WTC11 (cell line): ENCODE results near the gene BRD4. TPM values are rescaled to one million over a fixed set of nuclear protein-coding genes. Genes with fewer than 3 reads are reported as not detected.

Experiments
- ATAC-seq: fragments of 200-7000 bp; cut with Tn5 transposase; 2 replicates; pipeline ENCODE4 v1.10.0; 2021; ENCODE audit warnings: mild to moderate bottlenecking, moderate library complexity
- CTCF ChIA-PET: fragments of 300-600 bp; sonication (Branson Sonifier 250); formaldehyde crosslinking; loops from one replicate; lab custom pipeline; 2021; ENCODE audit warnings: antibody characterized with exemption; lab: Charles Lee
- POLR2A ChIA-PET: fragments of 350-600 bp; sonication (Branson Sonifier 250); formaldehyde crosslinking; loops from one replicate; lab custom pipeline; 2021; ENCODE audit warnings: antibody characterized with exemption; lab: Charles Lee
- DNase-seq: peaks from one replicate; pipeline ENCODE4 v3.0.0; 2021; ENCODE audit warnings: low spot score
- H3K27ac Mint-ChIP-seq: 2 replicates; pipeline ENCODE4 v1.8.0; 2021; ENCODE audit warnings: mixed read lengths
- H3K27me3 Mint-ChIP-seq: 2 replicates; pipeline ENCODE4 v1.8.0; 2021; ENCODE audit warnings: low read depth, mild to moderate bottlenecking, moderate library complexity, mixed read lengths
- H3K36me3 Mint-ChIP-seq: 2 replicates; pipeline ENCODE4 v1.8.0; 2021; ENCODE audit warnings: mixed read lengths
- H3K4me1 Mint-ChIP-seq: 2 replicates; pipeline ENCODE4 v1.8.0; 2022; ENCODE audit warnings: mixed read lengths
- H3K4me3 Mint-ChIP-seq: 2 replicates; pipeline ENCODE4 v1.8.0; 2021; ENCODE audit warnings: mild to moderate bottlenecking, moderate library complexity, mixed read lengths
- H3K9me3 Mint-ChIP-seq: 2 replicates; pipeline ENCODE4 v1.8.0; 2021; ENCODE audit warnings: mixed read lengths
- ATF1 ChIP-seq: sonication (generic); formaldehyde crosslinking; IDR thresholded peaks from 2 replicates; pipeline ENCODE4 v1.8.1; 2023; ENCODE audit warnings: mild to moderate bottlenecking, moderate library complexity, missing genetic modification reagents
- CREM ChIP-seq: sonication (generic); formaldehyde crosslinking; IDR thresholded peaks from 2 replicates; pipeline ENCODE4 v1.8.1; 2022; ENCODE audit warnings: mild to moderate bottlenecking, missing genetic modification reagents, moderate library complexity
- GTF2I ChIP-seq: fragments of 250-450 bp; sonication (Bioruptor Pico); conservative IDR thresholded peaks from 2 replicates; pipeline ENCODE4 v1.4.0; 2021; ENCODE audit warnings: mild to moderate bottlenecking
- IRF2 ChIP-seq: sonication (generic); formaldehyde crosslinking; IDR thresholded peaks from 2 replicates; pipeline ENCODE4 v1.8.0; 2022; ENCODE audit warnings: low read depth, missing genetic modification reagents, borderline replicate concordance
- KAT7 ChIP-seq: sonication (generic); formaldehyde crosslinking; IDR thresholded peaks from 2 replicates; pipeline ENCODE4 v1.8.1; 2023; ENCODE audit warnings: missing genetic modification reagents, mild to moderate bottlenecking, borderline replicate concordance
- NFYB ChIP-seq: sonication (generic); formaldehyde crosslinking; conservative IDR thresholded peaks from 2 replicates; pipeline ENCODE4 v1.8.0; 2022; ENCODE audit warnings: low read depth, missing genetic modification reagents
- NR2C2 ChIP-seq: sonication (generic); formaldehyde crosslinking; IDR thresholded peaks from 2 replicates; pipeline ENCODE4 v1.8.0; 2022; ENCODE audit warnings: mild to moderate bottlenecking, missing genetic modification reagents
- RORB ChIP-seq: fragments of 250-450 bp; sonication (Bioruptor Pico); IDR thresholded peaks from 2 replicates; pipeline ENCODE4 v1.9.0; 2021; ENCODE audit warnings: mild to moderate bottlenecking
- SP1 ChIP-seq: sonication (generic); formaldehyde crosslinking; conservative IDR thresholded peaks from 2 replicates; pipeline ENCODE4 v1.8.1; 2022; ENCODE audit warnings: missing genetic modification reagents
- ZNF121 ChIP-seq: sonication (generic); formaldehyde crosslinking; IDR thresholded peaks from 2 replicates; pipeline ENCODE4 v1.8.0; 2023; ENCODE audit warnings: missing genetic modification reagents
- ZNF396 ChIP-seq: fragments of 250-450 bp; sonication (Bioruptor Pico); IDR thresholded peaks from 2 replicates; pipeline ENCODE4 v1.8.0; 2021; ENCODE audit warnings: mild to moderate bottlenecking, moderate library complexity, borderline replicate concordance
- ZNF423 ChIP-seq: fragments of 250-450 bp; sonication (Bioruptor Pico); IDR thresholded peaks from 2 replicates; pipeline ENCODE4 v2.1.2; 2022; ENCODE audit warnings: mild to moderate bottlenecking, moderate library complexity
- total RNA-seq: library from RNA; stranded (reverse); gene quantifications from 3 replicates; pipeline ENCODE4 v1.2.3, GENCODE V29; 2021
- TF ChIP-seq, protein P1 (sequence below): sonication (generic); formaldehyde crosslinking; IDR thresholded peaks from 2 replicates; pipeline ENCODE4 v1.8.0; 2023; ENCODE audit warnings: mild to moderate bottlenecking, missing genetic modification reagents
- TF ChIP-seq, protein P2 (sequence below): sonication (generic); formaldehyde crosslinking; IDR thresholded peaks from 2 replicates; pipeline ENCODE4 v1.8.0; 2022; ENCODE audit warnings: mild to moderate bottlenecking, missing genetic modification reagents
- TF ChIP-seq, protein P3 (sequence below): sonication (generic); formaldehyde crosslinking; IDR thresholded peaks from 2 replicates; pipeline ENCODE4 v1.8.1; 2022; ENCODE audit warnings: low read depth, missing genetic modification reagents, borderline replicate concordance
- TF ChIP-seq, protein P4 (sequence below): fragments of 250-450 bp; sonication (Bioruptor Pico); conservative IDR thresholded peaks from 2 replicates; pipeline ENCODE4 v1.9.0; 2021; ENCODE audit warnings: mild to moderate bottlenecking
- TF ChIP-seq, protein P5 (sequence below): fragments of 200-600 bp; IDR thresholded peaks from 2 replicates; pipeline ENCODE4 v1.8.0; 2022; ENCODE audit warnings: antibody characterized with exemption
- TF ChIP-seq, protein P6 (sequence below): sonication (generic); formaldehyde crosslinking; IDR thresholded peaks from 2 replicates; pipeline ENCODE4 v1.8.0; 2023; ENCODE audit warnings: missing genetic modification reagents
- TF ChIP-seq, protein P7 (sequence below): sonication (generic); formaldehyde crosslinking; IDR thresholded peaks from 2 replicates; pipeline ENCODE4 v1.8.1; 2022; ENCODE audit warnings: mild to moderate bottlenecking, missing genetic modification reagents, moderate library complexity, borderline replicate concordance
- TF ChIP-seq, protein P8 (sequence below): sonication (generic); formaldehyde crosslinking; IDR thresholded peaks from 2 replicates; pipeline ENCODE4 v1.8.1; 2023; ENCODE audit warnings: mild to moderate bottlenecking, missing genetic modification reagents

BRD4 gene
- total RNA-seq, 1 experiment from 2014 or later = 128 TPM

DNA sequence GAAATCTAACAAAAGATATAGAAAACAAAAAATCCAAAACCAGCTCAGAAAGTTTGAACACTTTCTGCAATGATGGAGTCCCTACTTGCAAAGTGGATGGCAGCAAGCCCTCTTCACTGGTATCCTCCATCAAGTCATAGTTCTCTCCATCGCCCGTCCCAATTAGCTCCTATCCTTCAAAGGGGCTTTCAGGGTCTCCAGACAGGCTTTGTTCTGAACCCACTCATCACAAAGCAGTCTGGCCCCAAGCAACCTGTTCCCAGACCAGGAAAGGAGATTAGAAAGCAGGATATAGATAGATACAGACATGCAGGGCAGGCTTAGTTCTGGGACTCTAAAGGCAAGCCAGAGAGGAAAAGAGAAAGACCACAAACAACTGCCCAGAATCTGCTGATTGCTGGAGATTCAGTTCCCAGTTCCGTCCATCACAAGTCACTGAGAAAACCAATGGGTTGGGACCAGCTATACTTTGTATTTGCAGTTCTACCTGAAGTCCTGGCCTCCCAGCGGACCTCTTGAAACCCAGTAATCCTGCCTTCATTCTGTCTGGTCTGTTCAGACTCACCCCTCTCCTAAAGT lies 52.9 kb downstream of the BRD4 start:
- DNase-seq (no peak), ATAC-seq (no peak)
- Mint-ChIP-seq H3K27me3 (no peaks in the 10 kb centered on the region), H3K27ac (peak overlapping the region; percentile 93), H3K9me3 (no peaks in the 10 kb centered on the region), H3K4me1 (peaks cover 67% of the 10 kb centered on the region), H3K4me3 (no peak overlapping the region), H3K36me3 (no peaks in the 10 kb centered on the region)
- ChIA-PET CTCF (interaction anchor here (1.0 to 2.1 kb wide), 2 partner anchors 27 to 46 kb away, joined by 3 to 10 read pairs; no protein-coding TSS in a partner anchor), POLR2A (interaction anchor here (0.6 to 1.0 kb wide), 2 partner anchors 9 to 932 kb away, joined by 4 to 5 read pairs; no protein-coding TSS in a partner anchor)
- TF ChIP-seq GTF2I (CRISPR knock-in tag) (no peak), ZNF121 (no peak)
- TF ChIP-seq, protein P1, sequence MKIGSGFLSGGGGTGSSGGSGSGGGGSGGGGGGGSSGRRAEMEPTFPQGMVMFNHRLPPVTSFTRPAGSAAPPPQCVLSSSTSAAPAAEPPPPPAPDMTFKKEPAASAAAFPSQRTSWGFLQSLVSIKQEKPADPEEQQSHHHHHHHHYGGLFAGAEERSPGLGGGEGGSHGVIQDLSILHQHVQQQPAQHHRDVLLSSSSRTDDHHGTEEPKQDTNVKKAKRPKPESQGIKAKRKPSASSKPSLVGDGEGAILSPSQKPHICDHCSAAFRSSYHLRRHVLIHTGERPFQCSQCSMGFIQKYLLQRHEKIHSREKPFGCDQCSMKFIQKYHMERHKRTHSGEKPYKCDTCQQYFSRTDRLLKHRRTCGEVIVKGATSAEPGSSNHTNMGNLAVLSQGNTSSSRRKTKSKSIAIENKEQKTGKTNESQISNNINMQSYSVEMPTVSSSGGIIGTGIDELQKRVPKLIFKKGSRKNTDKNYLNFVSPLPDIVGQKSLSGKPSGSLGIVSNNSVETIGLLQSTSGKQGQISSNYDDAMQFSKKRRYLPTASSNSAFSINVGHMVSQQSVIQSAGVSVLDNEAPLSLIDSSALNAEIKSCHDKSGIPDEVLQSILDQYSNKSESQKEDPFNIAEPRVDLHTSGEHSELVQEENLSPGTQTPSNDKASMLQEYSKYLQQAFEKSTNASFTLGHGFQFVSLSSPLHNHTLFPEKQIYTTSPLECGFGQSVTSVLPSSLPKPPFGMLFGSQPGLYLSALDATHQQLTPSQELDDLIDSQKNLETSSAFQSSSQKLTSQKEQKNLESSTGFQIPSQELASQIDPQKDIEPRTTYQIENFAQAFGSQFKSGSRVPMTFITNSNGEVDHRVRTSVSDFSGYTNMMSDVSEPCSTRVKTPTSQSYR = no peak
- TF ChIP-seq, protein P2, sequence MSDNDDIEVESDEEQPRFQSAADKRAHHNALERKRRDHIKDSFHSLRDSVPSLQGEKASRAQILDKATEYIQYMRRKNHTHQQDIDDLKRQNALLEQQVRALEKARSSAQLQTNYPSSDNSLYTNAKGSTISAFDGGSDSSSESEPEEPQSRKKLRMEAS (CRISPR knock-in tag) = no peak
- TF ChIP-seq, protein P3, sequence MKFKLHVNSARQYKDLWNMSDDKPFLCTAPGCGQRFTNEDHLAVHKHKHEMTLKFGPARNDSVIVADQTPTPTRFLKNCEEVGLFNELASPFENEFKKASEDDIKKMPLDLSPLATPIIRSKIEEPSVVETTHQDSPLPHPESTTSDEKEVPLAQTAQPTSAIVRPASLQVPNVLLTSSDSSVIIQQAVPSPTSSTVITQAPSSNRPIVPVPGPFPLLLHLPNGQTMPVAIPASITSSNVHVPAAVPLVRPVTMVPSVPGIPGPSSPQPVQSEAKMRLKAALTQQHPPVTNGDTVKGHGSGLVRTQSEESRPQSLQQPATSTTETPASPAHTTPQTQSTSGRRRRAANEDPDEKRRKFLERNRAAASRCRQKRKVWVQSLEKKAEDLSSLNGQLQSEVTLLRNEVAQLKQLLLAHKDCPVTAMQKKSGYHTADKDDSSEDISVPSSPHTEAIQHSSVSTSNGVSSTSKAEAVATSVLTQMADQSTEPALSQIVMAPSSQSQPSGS (CRISPR knock-in tag) = no peak

DNA sequence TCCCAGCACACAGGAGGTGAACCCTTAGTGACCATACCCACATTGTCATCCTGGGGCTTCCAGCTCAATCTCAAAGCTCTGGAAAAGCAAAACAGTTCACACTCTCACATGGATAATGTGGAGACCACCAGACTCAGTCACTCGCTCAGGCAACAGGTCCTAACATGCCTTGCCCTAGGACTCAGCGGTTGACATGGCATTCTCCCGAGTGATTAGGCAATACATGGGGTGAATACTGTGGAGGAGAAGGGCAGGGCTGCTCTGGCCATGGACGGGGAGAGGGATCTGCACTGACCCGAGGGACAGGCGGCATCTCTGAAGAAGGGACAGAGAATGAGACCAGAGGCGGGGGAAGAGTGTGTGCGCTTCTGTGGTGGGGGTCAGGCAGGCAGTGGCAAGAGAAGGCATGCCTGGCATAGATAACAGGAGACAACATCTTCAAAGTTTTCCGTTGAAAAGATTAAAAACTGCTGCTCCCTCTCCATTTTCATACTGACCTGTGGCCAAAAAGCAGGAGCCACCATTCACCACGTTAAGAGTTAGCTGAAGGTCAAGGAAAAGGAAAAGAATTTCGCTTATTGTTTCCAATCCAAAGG lies 55.6 kb downstream of the BRD4 start:
- Mint-ChIP-seq H3K9me3 (no peaks in the 10 kb centered on the region), H3K27ac (peak overlapping the region; percentile 96), H3K4me1 (peaks cover 41% of the 10 kb centered on the region), H3K4me3 (no peak overlapping the region), H3K36me3 (peaks cover 11% of the 10 kb centered on the region), H3K27me3 (no peaks in the 10 kb centered on the region)
- DNase-seq (no peak), ATAC-seq (no peak)
- POLR2A ChIA-PET = no interaction called here
- TF ChIP-seq IRF2 (no peak), ZNF396 (CRISPR knock-in tag) (no peak), GTF2I (CRISPR knock-in tag) (no peak)
- TF ChIP-seq, protein P4, sequence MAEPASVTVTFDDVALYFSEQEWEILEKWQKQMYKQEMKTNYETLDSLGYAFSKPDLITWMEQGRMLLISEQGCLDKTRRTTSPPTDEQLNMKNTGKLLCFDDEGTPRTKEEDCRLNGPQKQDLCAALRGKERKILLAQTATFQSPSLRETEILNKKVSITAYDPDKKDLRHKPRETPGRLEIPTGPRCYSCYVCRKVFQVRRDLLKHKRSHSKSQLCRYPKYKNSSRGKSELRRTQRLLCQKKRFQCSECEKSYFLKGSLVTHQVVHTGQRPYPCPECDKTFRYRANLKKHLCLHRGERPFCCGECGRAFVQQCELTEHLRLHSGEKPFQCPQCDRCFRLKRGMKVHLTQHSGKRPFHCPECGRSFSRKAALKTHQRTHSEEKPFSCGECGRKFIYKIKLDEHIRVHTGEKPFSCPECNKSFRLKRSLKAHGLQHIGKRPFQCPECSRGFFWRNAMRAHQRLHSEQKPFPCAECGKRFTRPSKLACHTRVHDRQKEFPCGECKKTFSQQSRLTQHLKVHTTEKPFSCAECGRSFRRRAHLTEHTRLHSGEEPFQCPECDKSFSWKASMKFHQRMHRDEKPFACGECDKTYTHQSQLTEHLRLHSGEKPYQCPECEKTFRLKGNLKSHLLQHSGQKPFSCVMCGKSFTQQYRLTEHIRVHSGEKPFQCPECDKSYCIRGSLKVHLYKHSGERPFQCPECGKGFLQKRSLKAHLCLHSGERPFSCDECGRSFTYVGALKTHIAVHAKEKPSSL = no peak
- CTCF ChIA-PET = no interaction called here

DNA sequence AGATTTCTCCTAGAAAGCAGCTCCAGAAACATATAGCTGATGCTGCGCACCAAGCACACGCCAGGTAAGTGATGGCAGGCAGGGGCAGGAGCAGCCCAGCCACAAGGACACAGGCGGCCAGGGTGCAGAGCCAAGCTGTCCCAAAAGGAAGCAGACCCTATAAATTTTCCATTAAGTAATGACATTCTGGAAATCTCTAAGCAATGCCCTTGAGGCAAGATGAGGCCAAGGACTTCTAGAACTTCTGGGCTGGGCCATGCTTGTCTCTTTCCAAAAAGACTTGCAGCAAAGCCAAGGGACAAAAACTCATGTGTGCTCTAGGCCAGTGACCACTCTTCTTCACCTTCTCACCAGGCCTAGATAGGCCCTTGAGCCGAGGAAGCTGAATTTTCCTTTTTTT lies 57.9 kb downstream of the BRD4 start:
- Mint-ChIP-seq H3K36me3 (peaks cover 31% of the 10 kb centered on the region), H3K9me3 (no peaks in the 10 kb centered on the region), H3K4me1 (peaks cover 19% of the 10 kb centered on the region), H3K4me3 (no peak overlapping the region), H3K27ac (peak overlapping the region; percentile 58), H3K27me3 (no peaks in the 10 kb centered on the region)
- no peak for ATAC-seq
- ChIA-PET POLR2A (no interaction called here), CTCF (no interaction called here)
- no peak for DNase-seq
- TF ChIP-seq, protein P5, sequence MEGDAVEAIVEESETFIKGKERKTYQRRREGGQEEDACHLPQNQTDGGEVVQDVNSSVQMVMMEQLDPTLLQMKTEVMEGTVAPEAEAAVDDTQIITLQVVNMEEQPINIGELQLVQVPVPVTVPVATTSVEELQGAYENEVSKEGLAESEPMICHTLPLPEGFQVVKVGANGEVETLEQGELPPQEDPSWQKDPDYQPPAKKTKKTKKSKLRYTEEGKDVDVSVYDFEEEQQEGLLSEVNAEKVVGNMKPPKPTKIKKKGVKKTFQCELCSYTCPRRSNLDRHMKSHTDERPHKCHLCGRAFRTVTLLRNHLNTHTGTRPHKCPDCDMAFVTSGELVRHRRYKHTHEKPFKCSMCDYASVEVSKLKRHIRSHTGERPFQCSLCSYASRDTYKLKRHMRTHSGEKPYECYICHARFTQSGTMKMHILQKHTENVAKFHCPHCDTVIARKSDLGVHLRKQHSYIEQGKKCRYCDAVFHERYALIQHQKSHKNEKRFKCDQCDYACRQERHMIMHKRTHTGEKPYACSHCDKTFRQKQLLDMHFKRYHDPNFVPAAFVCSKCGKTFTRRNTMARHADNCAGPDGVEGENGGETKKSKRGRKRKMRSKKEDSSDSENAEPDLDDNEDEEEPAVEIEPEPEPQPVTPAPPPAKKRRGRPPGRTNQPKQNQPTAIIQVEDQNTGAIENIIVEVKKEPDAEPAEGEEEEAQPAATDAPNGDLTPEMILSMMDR = no peak
- TF ChIP-seq, protein P6, sequence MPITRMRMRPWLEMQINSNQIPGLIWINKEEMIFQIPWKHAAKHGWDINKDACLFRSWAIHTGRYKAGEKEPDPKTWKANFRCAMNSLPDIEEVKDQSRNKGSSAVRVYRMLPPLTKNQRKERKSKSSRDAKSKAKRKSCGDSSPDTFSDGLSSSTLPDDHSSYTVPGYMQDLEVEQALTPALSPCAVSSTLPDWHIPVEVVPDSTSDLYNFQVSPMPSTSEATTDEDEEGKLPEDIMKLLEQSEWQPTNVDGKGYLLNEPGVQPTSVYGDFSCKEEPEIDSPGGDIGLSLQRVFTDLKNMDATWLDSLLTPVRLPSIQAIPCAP (CRISPR knock-in tag) = no peak
- TF ChIP-seq RORB = no peak
- TF ChIP-seq, protein P7, sequence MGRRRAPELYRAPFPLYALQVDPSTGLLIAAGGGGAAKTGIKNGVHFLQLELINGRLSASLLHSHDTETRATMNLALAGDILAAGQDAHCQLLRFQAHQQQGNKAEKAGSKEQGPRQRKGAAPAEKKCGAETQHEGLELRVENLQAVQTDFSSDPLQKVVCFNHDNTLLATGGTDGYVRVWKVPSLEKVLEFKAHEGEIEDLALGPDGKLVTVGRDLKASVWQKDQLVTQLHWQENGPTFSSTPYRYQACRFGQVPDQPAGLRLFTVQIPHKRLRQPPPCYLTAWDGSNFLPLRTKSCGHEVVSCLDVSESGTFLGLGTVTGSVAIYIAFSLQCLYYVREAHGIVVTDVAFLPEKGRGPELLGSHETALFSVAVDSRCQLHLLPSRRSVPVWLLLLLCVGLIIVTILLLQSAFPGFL = no peak
- TF ChIP-seq KAT7 (CRISPR knock-in tag) = no peak
- no peak for TF ChIP-seq ZNF423 (CRISPR knock-in tag)
- no peak for TF ChIP-seq NFYB
- no peak for TF ChIP-seq CREM (CRISPR knock-in tag)
- TF ChIP-seq, protein P8, sequence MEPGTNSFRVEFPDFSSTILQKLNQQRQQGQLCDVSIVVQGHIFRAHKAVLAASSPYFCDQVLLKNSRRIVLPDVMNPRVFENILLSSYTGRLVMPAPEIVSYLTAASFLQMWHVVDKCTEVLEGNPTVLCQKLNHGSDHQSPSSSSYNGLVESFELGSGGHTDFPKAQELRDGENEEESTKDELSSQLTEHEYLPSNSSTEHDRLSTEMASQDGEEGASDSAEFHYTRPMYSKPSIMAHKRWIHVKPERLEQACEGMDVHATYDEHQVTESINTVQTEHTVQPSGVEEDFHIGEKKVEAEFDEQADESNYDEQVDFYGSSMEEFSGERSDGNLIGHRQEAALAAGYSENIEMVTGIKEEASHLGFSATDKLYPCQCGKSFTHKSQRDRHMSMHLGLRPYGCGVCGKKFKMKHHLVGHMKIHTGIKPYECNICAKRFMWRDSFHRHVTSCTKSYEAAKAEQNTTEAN (CRISPR knock-in tag) = no peak
- TF ChIP-seq SP1 (CRISPR knock-in tag) = no peak
- TF ChIP-seq ATF1 (CRISPR knock-in tag) = no peak
- no peak for TF ChIP-seq NR2C2
